ENCODE data around the gene PABPN1L. TPM values are rescaled to one million over a fixed set of nuclear protein-coding genes. Genes with fewer than 3 reads are reported as not detected.

PABPN1L gene
- total and polyA plus RNA-seq, 2 of the 4 experiments (the other 2 are of a cell fraction): not detected

- no peak overlapping the region for H3K27ac ChIP-seq (ENCODE audit: insufficient read depth, low read length)
- H3K9me1 ChIP-seq (ENCODE audit: insufficient read depth, low read length): no peaks in the 10 kb centered on the region
- no peak overlapping the region for H4K8ac ChIP-seq (ENCODE audit: low read depth in 2 of 2, low read length in 2 of 2)
- H2AK9ac ChIP-seq (replicated peaks; ENCODE audit: low read depth, low read length, poor library complexity): no peak overlapping the region
- no peak overlapping the region for H2BK20ac ChIP-seq (ENCODE audit: low read depth, low read length)
- H3K27me3 ChIP-seq (ENCODE audit: control insufficient read depth, insufficient read depth, low read length): no peaks in the 10 kb centered on the region
- no peak overlapping the region for H3K9ac ChIP-seq (ENCODE audit: low read depth, low read length)
- H3K36me3 ChIP-seq (ENCODE audit: control insufficient read depth, insufficient read depth, low read length): peaks cover 15% of the 10 kb centered on the region
- H4K20me1 ChIP-seq (ENCODE audit: insufficient read depth, low read length): peaks cover 14% of the 10 kb centered on the region; the same call in 1 of the 2 replicates
- no TSS peak for BruUV-seq (replicated peaks)
- no peak overlapping the region for H3K56ac ChIP-seq (ENCODE audit: extremely low read depth, insufficient read depth, low read length)
- H2AFZ ChIP-seq (replicated peaks; ENCODE audit: low read length, poor library complexity): no peak overlapping the region
- no peak for TF ChIP-seq MAZ (IDR thresholded peaks at IDR 0.05; ENCODE audit: borderline replicate concordance, low read depth, low read length)
- TF ChIP-seq MAFK (IDR thresholded peaks at IDR 0.05; ENCODE audit: low read depth, low read length): no peak
- TF ChIP-seq RFX5 (IDR thresholded peaks at IDR 0.05; ENCODE audit: low read depth, low read length): no peak
- TF ChIP-seq RAD21 (IDR thresholded peaks at IDR 0.05; ENCODE audit: low read length): no peak
- no peak for TF ChIP-seq CEBPB (IDR thresholded peaks at IDR 0.05; ENCODE audit: low read depth, low read length)
- no peak for TF ChIP-seq USF2 (IDR thresholded peaks at IDR 0.05; ENCODE audit: low read depth, low read length)
- TF ChIP-seq FOS (IDR thresholded peaks at IDR 0.05; ENCODE audit: low read depth, low read length): no peak
- no peak for TF ChIP-seq RCOR1 (IDR thresholded peaks at IDR 0.05; ENCODE audit: insufficient replicate concordance, low read length)
- no peak for TF ChIP-seq ELK1 (IDR thresholded peaks at IDR 0.05; ENCODE audit: borderline replicate concordance, low read depth, low read length)
- TF ChIP-seq BHLHE40 (IDR thresholded peaks at IDR 0.05; ENCODE audit: low read depth, low read length): no peak
- no peak for TF ChIP-seq MXI1 (IDR thresholded peaks at IDR 0.05; ENCODE audit: borderline replicate concordance, low read depth, low read length)
- no peak for TF ChIP-seq CTCF (conservative IDR thresholded peaks at IDR 0.05; ENCODE audit: low read depth, low read length)
- TF ChIP-seq CHD1 (IDR thresholded peaks at IDR 0.05; ENCODE audit: low read depth, low read length): no peak
- no peak for TF ChIP-seq SMC3 (IDR thresholded peaks at IDR 0.05; ENCODE audit: low read depth, low read length)
- no peak for TF ChIP-seq NFE2L2 (IDR thresholded peaks at IDR 0.05; ENCODE audit: low read depth, low read length)
- TF ChIP-seq POLR2A (IDR thresholded peaks at IDR 0.05; ENCODE audit: low read depth, low read length): no peak
- no peak overlapping the region for H4K5ac ChIP-seq (ENCODE audit: low read depth, low read length)
- no peak overlapping the region for H3K14ac ChIP-seq (replicated peaks; ENCODE audit: low read depth, low read length)
- H2BK120ac ChIP-seq (ENCODE audit: low read depth, low read length): no peak overlapping the region
- no peak overlapping the region for H3K23ac ChIP-seq (ENCODE audit: low read depth, low read length)
- peaks cover 3% of the 10 kb centered on the region; the same call in 1 of the 2 replicates for H3K4me1 ChIP-seq (ENCODE audit: control insufficient read depth, insufficient read depth, low read length)
- no peak overlapping the region for H3K4me3 ChIP-seq (ENCODE audit: insufficient read depth, low read depth, low read length)
- CTCF ChIA-PET: no interaction called here
- H2BK5ac ChIP-seq (ENCODE audit: low read depth, low read length, poor library complexity, severe bottlenecking): no peak overlapping the region
- dilution Hi-C loops (cut with HindIII; ENCODE audit: low sequenced_read_pairs, unreplicated experiment) (no loop called here), intact Hi-C loops (cut with micrococcal nuclease) (no loop called here), in situ Hi-C loops (cut with MboI; ENCODE audit: low sequenced_read_pairs) (no loop called here)
- H4K91ac ChIP-seq (ENCODE audit: insufficient read depth, low read depth, low read length): no peak overlapping the region
- H3K4ac ChIP-seq (ENCODE audit: low read depth, low read length): no peak overlapping the region
- no peak overlapping the region for H2BK15ac ChIP-seq (ENCODE audit: low read depth, low read length)
- ATAC-seq (ENCODE audit: low read depth) (no peak), DNase-seq (no peak)
- no peak overlapping the region for H3K18ac ChIP-seq (ENCODE audit: low read depth, low read length)
- H3K79me1 ChIP-seq (ENCODE audit: low read depth in 1 of 2, low read length in 2 of 2): peaks cover 4 to 20% of the 10 kb centered on the region in 2 experiments
- H3K9me3 ChIP-seq (ENCODE audit: control insufficient read depth, insufficient read depth, low read length): no peaks in the 10 kb centered on the region
- no peak overlapping the region for H3K4me2 ChIP-seq (ENCODE audit: low read depth, low read length)
- H2AK5ac ChIP-seq (ENCODE audit: low read depth, low read length): no peak overlapping the region
- POLR2A ChIA-PET (ENCODE audit: unreplicated experiment): no interaction called here
- WGBS, 2 experiments (ENCODE audit: extremely low coverage in 2 of 2, insufficient read length in 1 of 2): 98% methylated on average over 8 of the region's 18 CpGs; no CpG with 5 or more reads in 1 of the 2 experiments
Measured at GRCh38 chr16:88847654-88848053, 18.8 kb downstream of the PABPN1L start.

Data from IMR-90 (cell line).